K562 (cell line): ENCODE data around the gene CGN. TPM values are rescaled to one million over a fixed set of nuclear protein-coding genes. Genes with fewer than 3 reads are reported as not detected.

Source experiments
- ATAC-seq: fragments of 200-7000 bp; cut with Tn5 transposase; 3 replicates; pipeline ENCODE4 v1.9.1; 2020; ENCODE audit warnings: moderate library complexity
- BruUV-seq: library from RNA; stranded (reverse); fragments of 400-500 nt; replicated peaks from 2 replicates; lab custom pipeline; 2021; lab: Mats Ljungman, UMichigan
- CTCF ChIA-PET: fragments of 300-600 bp; formaldehyde crosslinking; extraction: SDS; loops from one replicate; lab custom pipeline; 2021; ENCODE audit warnings: low intra/inter-chr PET ratio; lab: Yijun Ruan, JAX
- POLR2A ChIA-PET: fragments of 300-600, 350-650 bp; sonication (Branson Sonifier 250); formaldehyde crosslinking; extraction: SDS; loops from one replicate; lab custom pipeline; 2021; ENCODE audit warnings: antibody characterized with exemption, inconsistent platforms; lab: Yijun Ruan, JAX
- DNase-seq, 4 experiments: peaks; one replicate each; pipeline versions ENCODE4 v3.0.0 to v3.0.0-alpha.2; 2011 to 2018; ENCODE audit warnings: low spot score in 3 of 4, mixed read lengths in 3 of 4; ENCODE audit errors: extremely low read depth in 1 of 4
- FAIRE-seq: peaks from 2 replicates; lab custom pipeline; 2011; peaks lifted over from hg19 to GRCh38; lab: Jason Lieb, UNC
- H2AFZ ChIP-seq: 2 replicates; pipeline ENCODE4 v1.6.0; 2011; ENCODE audit warnings: low read depth, low read length, control low read depth, inconsistent platforms
- H3K27ac ChIP-seq: fragments of 200-600 bp; 3 replicates; pipeline ENCODE4 v1.8.0; 2011; ENCODE audit warnings: low read depth, mild to moderate bottlenecking, control low read depth, inconsistent platforms, low read length, moderate library complexity, mixed read lengths; ENCODE audit errors: extremely low read depth
- H3K27me3 ChIP-seq, 2 experiments: fragments of 300-600 bp in 1 of 2; 2 replicates in 1 of 2; 3 replicates in 1 of 2; pipeline versions ENCODE4 v1.6.0 to v1.8.0; 2011; ENCODE audit warnings: inconsistent platforms in 2 of 2, low read length in 2 of 2, mild to moderate bottlenecking in 1 of 2, mixed read lengths in 1 of 2, moderate library complexity in 1 of 2; ENCODE audit not compliant: control insufficient read depth in 2 of 2, insufficient read depth in 2 of 2
- H3K36me3 ChIP-seq: fragments of 300-600 bp; 3 replicates; pipeline ENCODE4 v1.8.0; 2011; ENCODE audit warnings: mild to moderate bottlenecking, low read length, inconsistent platforms; ENCODE audit not compliant: control insufficient read depth, insufficient read depth
- H3K4me1 ChIP-seq, 2 experiments: fragments of 200-600 bp in 1 of 2; replicated peaks in 1 of 2; 2 replicates in 1 of 2; 3 replicates in 1 of 2; pipeline versions ENCODE4 v1.5.1 to v1.8.0; 2011; ENCODE audit warnings: inconsistent platforms in 2 of 2, low read length in 2 of 2, mild to moderate bottlenecking in 1 of 2, mixed read lengths in 1 of 2, moderate library complexity in 1 of 2; ENCODE audit not compliant: control insufficient read depth in 2 of 2, insufficient read depth in 2 of 2
- H3K4me2 ChIP-seq: 2 replicates; pipeline ENCODE4 v1.6.1; 2011; ENCODE audit warnings: low read length, control low read depth, inconsistent platforms, mixed read lengths; ENCODE audit not compliant: insufficient read depth
- H3K4me3 ChIP-seq: fragments of 200-600 bp; sonication (generic), shearing (Covaris generic); 2 replicates; pipeline ENCODE4 v1.5.1; 2016; ENCODE audit warnings: control low read depth, inconsistent platforms
- H3K79me2 ChIP-seq: fragments of 200-600 bp; 3 replicates; pipeline ENCODE4 v1.8.0; 2011; ENCODE audit warnings: low read length, inconsistent platforms; ENCODE audit not compliant: control insufficient read depth, insufficient read depth
- H3K9ac ChIP-seq, 2 experiments: 2 replicates each; pipeline versions ENCODE4 v1.6.0 to v1.6.1; 2011; ENCODE audit warnings: low read depth in 2 of 2, low read length in 2 of 2, control low read depth in 1 of 2, inconsistent platforms in 1 of 2, mild to moderate bottlenecking in 1 of 2, mixed read lengths in 1 of 2; ENCODE audit not compliant: insufficient read depth in 1 of 2
- H3K9me1 ChIP-seq: one replicate; pipeline ENCODE4 v1.6.0; 2011; ENCODE audit warnings: inconsistent platforms, mild to moderate bottlenecking, low read length, moderate library complexity; ENCODE audit not compliant: control insufficient read depth, insufficient read depth
- H3K9me3 ChIP-seq: replicated peaks from 2 replicates; pipeline ENCODE4 v1.5.1; 2011; ENCODE audit warnings: low read depth, low read length, inconsistent platforms; ENCODE audit not compliant: control insufficient read depth, insufficient read depth
- H4K20me1 ChIP-seq: replicated peaks from 2 replicates; pipeline ENCODE4 v1.6.1; 2011; ENCODE audit warnings: low read length, inconsistent platforms, mixed read lengths; ENCODE audit not compliant: control insufficient read depth, insufficient read depth
- ARNT ChIP-seq, 2 experiments: fragments of 450-650 bp; IDR thresholded peaks; 2 replicates each; pipeline ENCODE4 v1.6.1; 2016; ENCODE audit warnings: mild to moderate bottlenecking in 1 of 2
- CBX3 ChIP-seq, 2 experiments: IDR thresholded peaks; 1 replicate in 1 of 2; 2 replicates in 1 of 2; pipeline ENCODE4 v1.6.1; 2012; ENCODE audit warnings: inconsistent platforms in 2 of 2, low read length in 2 of 2, borderline replicate concordance in 1 of 2, control low read depth in 1 of 2
- CEBPZ ChIP-seq: fragments of 150-350 bp; IDR thresholded peaks from 2 replicates; pipeline ENCODE4 v1.6.1; 2014; ENCODE audit warnings: low read depth, mild to moderate bottlenecking, low read length, borderline replicate concordance
- CTCF ChIP-seq, 3 experiments: IDR thresholded peaks in 2 of 3; conservative IDR thresholded peaks in 1 of 3; 2 replicates each; pipeline ENCODE4 v1.5.1; 2011 to 2012; ENCODE audit warnings: low read length in 3 of 3, mild to moderate bottlenecking in 3 of 3, control low read depth in 2 of 3, improper control_type of control experiment in 1 of 3, inconsistent platforms in 1 of 3, low read depth in 1 of 3, mixed read lengths in 1 of 3, moderate library complexity in 1 of 3; ENCODE audit not compliant: insufficient read depth in 2 of 3
- E2F5 ChIP-seq: sonication (generic); formaldehyde crosslinking; IDR thresholded peaks from 2 replicates; pipeline ENCODE4 v1.8.0; 2022; ENCODE audit warnings: mild to moderate bottlenecking, missing genetic modification reagents
- MEIS2 ChIP-seq: fragments of 450-650 bp; IDR thresholded peaks from 2 replicates; pipeline ENCODE4 v1.6.1; 2014; ENCODE audit warnings: mild to moderate bottlenecking; ENCODE audit not compliant: partially characterized antibody
- NR2C1 ChIP-seq, 2 experiments: fragments of 450-650 bp; IDR thresholded peaks; 2 replicates each; pipeline ENCODE4 v1.6.1; 2017; ENCODE audit warnings: mild to moderate bottlenecking in 2 of 2, antibody characterized with exemption in 1 of 2, inconsistent platforms in 1 of 2, missing compliant biosample characterization in 1 of 2, missing genetic modification characterization in 1 of 2
- POLR2B ChIP-seq: fragments of 450-650 bp; IDR thresholded peaks from 2 replicates; pipeline ENCODE4 v1.6.1; 2018; ENCODE audit warnings: low read depth; ENCODE audit not compliant: partially characterized antibody
- RAD21 ChIP-seq, 2 experiments: fragments of 250-450 bp in 1 of 2; fragments of 450-650 bp in 1 of 2; sonication (Bioruptor Pico) in 1 of 2; formaldehyde crosslinking in 1 of 2; IDR thresholded peaks in 1 of 2; conservative IDR thresholded peaks in 1 of 2; 2 replicates each; pipeline versions ENCODE4 v1.4.0 to v1.8.0; 2020 to 2022; ENCODE audit warnings: mild to moderate bottlenecking in 2 of 2, moderate library complexity in 1 of 2
- SLC30A9 ChIP-seq: fragments of 250-450 bp; sonication (Bioruptor Pico); IDR thresholded peaks from 2 replicates; pipeline ENCODE4 v1.8.0; 2022; ENCODE audit warnings: mild to moderate bottlenecking, moderate library complexity
- ZBED1 ChIP-seq: IDR thresholded peaks from 2 replicates; pipeline ENCODE4 v1.6.1; 2014
- ZNF239 ChIP-seq: fragments of 250-450 bp; sonication (Bioruptor Pico); IDR thresholded peaks from 2 replicates; pipeline ENCODE4 v1.4.0; 2020; ENCODE audit warnings: mild to moderate bottlenecking
- ZNF408 ChIP-seq: fragments of 250-450 bp; sonication (Bioruptor Pico); IDR thresholded peaks from 2 replicates; pipeline ENCODE4 v1.4.0; 2020; ENCODE audit warnings: low read depth, mild to moderate bottlenecking, moderate library complexity
- ZNF586 ChIP-seq: fragments of 450-650 bp; formaldehyde crosslinking; conservative IDR thresholded peaks from 2 replicates; pipeline ENCODE4 v1.4.0; 2020; ENCODE audit warnings: mild to moderate bottlenecking, moderate library complexity
- ZNF655 ChIP-seq: fragments of 250-450 bp; sonication (Bioruptor Pico); IDR thresholded peaks from 2 replicates; pipeline ENCODE4 v1.5.0; 2021
- WGBS: fragments of 100-300 bp; shearing (Covaris generic); methylation state at CpG from one replicate; pipeline ENCODE4 v1.1.6; 2016; ENCODE audit warnings: low coverage, mixed read lengths; ENCODE audit not compliant: insufficient coverage; ENCODE audit errors: missing lambda C conversion rate; 5-methylcytosine and 5-hydroxymethylcytosine counted together
- in situ Hi-C: fragments of 300-500 bp; cut with MboI; formaldehyde crosslinking; loops from 4 replicates; pipeline ENCODE4 v1.15.0; 2018; ENCODE audit warnings: inconsistent platforms, mixed read lengths
- intact Hi-C: fragments of 100-400 bp; cut with micrococcal nuclease; formaldehyde crosslinking; loops from 2 replicates; pipeline ENCODE4 v1.14.2; 2022
- polyA plus RNA-seq, 8 experiments: library from polyadenylated mRNA; depleted of rRNA in 4 of 8; stranded (reverse) in 5 of 8; unstranded in 3 of 8; fragments of >200 nt; fragmentation: Nextera tagmentation in 2 of 8; fragmentation: Illumina TruSeq in 1 of 8; extraction: Ambion mirVana in 2 of 8; extraction: Trizol in 1 of 8; gene quantifications; 2 replicates each; pipeline versions ENCODE4 v1.2.1 to v1.2.3, GENCODE V29; 2011 to 2014; ENCODE audit warnings: inconsistent platforms in 1 of 8, missing spikeins in 1 of 8
- total RNA-seq, 7 experiments: library from RNA; depleted of rRNA in 6 of 7; stranded (reverse); fragments of >200 nt in 6 of 7; fragmentation: Illumina TruSeq in 2 of 7; extraction: Trizol in 2 of 7; gene quantifications; 2 replicates each; pipeline versions ENCODE4 v1.2.1 to v1.2.3, GENCODE V29; 2011 to 2021; ENCODE audit warnings: low replicate concordance in 1 of 7

The CGN gene
- total and polyA plus RNA-seq, 9 of the 15 experiments (the other 6 are each of a cell fraction or from before 2014, with no cell fraction given) = 0.03 to 1.4 (median 0.14) TPM; not detected in 2

GRCh38 chr1:151520359-151520758 is 9.2 kb downstream of the CGN start:
- Histone ChIP-seq H2AFZ (no peak overlapping the region), H3K4me2 (no peak overlapping the region), H3K4me3 (no peak overlapping the region), H3K9ac (no peak overlapping the region), H3K27ac (no peak overlapping the region), H3K36me3 (no peaks in the 10 kb centered on the region), H3K9me3 (no peaks in the 10 kb centered on the region), H3K79me2 (no peaks in the 10 kb centered on the region), H4K20me1 (no peaks in the 10 kb centered on the region), H3K4me1 (no peaks in the 10 kb centered on the region; a peak in 1 of 5 replicates), H3K9me1 (no peaks in the 10 kb centered on the region), H3K27me3 (peaks cover 20 to 44% of the 10 kb centered on the region in 2 experiments; a peak in 4 of 5 replicates)
- ChIA-PET POLR2A (interaction anchor here (0.6 to 1.2 kb wide), 6 partner anchors 9 to 260 kb away, joined by 3 to 4 read pairs (median 3); no protein-coding TSS in a partner anchor), CTCF (no interaction called here)
- 26% methylated on average over 4 of the region's 4 CpGs for WGBS
- DNase-seq = no peak
- no peak for FAIRE-seq
- BruUV-seq = no TSS peak
- peak; percentile 43; the same call in 1 of the 3 replicates for ATAC-seq
- in situ Hi-C loops = no loop called here
- intact Hi-C loops = loop anchor here (5.0 kb wide), 1 partner anchor 78 kb away; no protein-coding TSS in a partner anchor
- TF ChIP-seq MEIS2 = no peak
- TF ChIP-seq ZBED1 = no peak
- TF ChIP-seq CTCF (IDR thresholded peaks at IDR 0.05 in 2 of 3, conservative IDR thresholded peaks at IDR 0.05 in 1 of 3; ENCODE audit: insufficient read depth in 2 of 3, low read depth in 1 of 3, low read length in 3 of 3) = peak in 2 of 3 experiments; percentile 8 to 21; a peak in 1 of 6 replicates
- TF ChIP-seq CBX3 (IDR thresholded peaks at IDR 0.05; ENCODE audit: borderline replicate concordance in 1 of 2, low read length in 2 of 2) = no peak
- TF ChIP-seq E2F5 (CRISPR knock-in tag) = no peak
- no peak for TF ChIP-seq CEBPZ
- TF ChIP-seq ZNF586 (CRISPR knock-in tag) = no peak
- TF ChIP-seq RAD21 (CRISPR knock-in tag; conservative IDR thresholded peaks at IDR 0.05 in 1 of 2, IDR thresholded peaks at IDR 0.05 in 1 of 2) = 0 out of 4 replicates have a peak, but pooled peaks of 1 of the 2 experiments have one; percentile 12
- no peak for TF ChIP-seq ZNF408 (CRISPR knock-in tag)
- TF ChIP-seq POLR2B = no peak
- TF ChIP-seq ZNF239 = no peak
- TF ChIP-seq NR2C1 (IDR thresholded peaks at IDR 0.05) = peak; percentile 25; the same call in 1 of the 2 replicates
- no peak for TF ChIP-seq NR2C1 (tag; IDR thresholded peaks at IDR 0.05)
- no peak for TF ChIP-seq SLC30A9 (CRISPR knock-in tag)
- no peak for TF ChIP-seq ARNT (IDR thresholded peaks at IDR 0.05)
- no peak for TF ChIP-seq ZNF655
